ENCODE data around the gene FTCDNL1. TPM values are rescaled to one million over a fixed set of nuclear protein-coding genes. Genes with fewer than 3 reads are reported as not detected.

The FTCDNL1 gene
- total RNA-seq, 2 donors from 2014 or later, result 2.6 TPM

- Histone ChIP-seq H3K27me3 (no peaks in the 10 kb centered on the region), H3K36me3 (replicated peaks in 1 of 2; ENCODE audit: insufficient read depth in 1 of 2, low read depth in 2 of 2) (no peaks in the 10 kb centered on the region), H3K4me1 (no peaks in the 10 kb centered on the region), H3K27ac (no peak overlapping the region), H3K4me3 (no peak overlapping the region), H3K9me3 (no peaks in the 10 kb centered on the region)
- WGBS, 2 donors, result 91 to 94% methylated on average over 1 of the region's 1 CpG
- no peak for ATAC-seq
- TF ChIP-seq CTCF (IDR thresholded peaks at IDR 0.05), result no peak
- TF ChIP-seq POLR2A (IDR thresholded peaks at IDR 0.05), result no peak
- intact Hi-C loops (cut with DNase I), result no loop called here
- DNase-seq, result no peak
Observed at GRCh38 chr2:199777315-199777714, 73.7 kb downstream of the FTCDNL1 start.

GRCh38 chr2:199775267-199775666 is 75.7 kb downstream of the FTCDNL1 start:
- DNase-seq (no peak), ATAC-seq (no peak)
- H3K27me3 ChIP-seq, result no peaks in the 10 kb centered on the region
- no peak overlapping the region for H3K4me3 ChIP-seq
- no peak for TF ChIP-seq CTCF (IDR thresholded peaks at IDR 0.05)
- no peak for TF ChIP-seq POLR2A (IDR thresholded peaks at IDR 0.05)
- no peaks in the 10 kb centered on the region for H3K4me1 ChIP-seq
- no peaks in the 10 kb centered on the region for H3K9me3 ChIP-seq
- H3K36me3 ChIP-seq (replicated peaks in 1 of 2; ENCODE audit: insufficient read depth in 1 of 2, low read depth in 2 of 2), result no peaks in the 10 kb centered on the region
- intact Hi-C loops (cut with DNase I), result no loop called here
- 79 to 82% methylated on average over 3 of the region's 3 CpGs for WGBS, 2 donors
- no peak overlapping the region for H3K27ac ChIP-seq

GRCh38 chr2:199772035-199772976 is 78.7 kb downstream of the FTCDNL1 start:
- Histone ChIP-seq H3K27me3 (no peaks in the 10 kb centered on the region), H3K9me3 (no peaks in the 10 kb centered on the region), H3K4me1 (no peaks in the 10 kb centered on the region), H3K36me3 (replicated peaks in 1 of 2; ENCODE audit: insufficient read depth in 1 of 2, low read depth in 2 of 2) (no peaks in the 10 kb centered on the region), H3K4me3 (no peak overlapping the region), H3K27ac (no peak overlapping the region)
- intact Hi-C loops (cut with DNase I), result no loop called here
- TF ChIP-seq POLR2A (IDR thresholded peaks at IDR 0.05) (no peak), CTCF (IDR thresholded peaks at IDR 0.05) (no peak)
- ATAC-seq, result no peak
- 67 to 79% methylated on average over 12 of the region's 12 CpGs for WGBS, 2 donors
- DNase-seq, result no peak

- no peak for ATAC-seq
- intact Hi-C loops (cut with DNase I), result no loop called here
- no peak for DNase-seq
- Histone ChIP-seq H3K4me3 (no peak overlapping the region), H3K27ac (no peak overlapping the region), H3K9me3 (no peaks in the 10 kb centered on the region), H3K4me1 (no peaks in the 10 kb centered on the region), H3K27me3 (no peaks in the 10 kb centered on the region), H3K36me3 (replicated peaks in 1 of 2; ENCODE audit: insufficient read depth in 1 of 2, low read depth in 2 of 2) (no peaks in the 10 kb centered on the region)
- 69 to 79% methylated on average over 2 of the region's 2 CpGs for WGBS, 2 donors
- no peak for TF ChIP-seq CTCF (IDR thresholded peaks at IDR 0.05)
- no peak for TF ChIP-seq POLR2A (IDR thresholded peaks at IDR 0.05)
Observed at GRCh38 chr2:199770716-199771115, 80.3 kb downstream of the FTCDNL1 start.

- H3K9me3 ChIP-seq, result no peaks in the 10 kb centered on the region
- H3K36me3 ChIP-seq (replicated peaks in 1 of 2; ENCODE audit: insufficient read depth in 1 of 2, low read depth in 2 of 2), result no peaks in the 10 kb centered on the region
- H3K4me3 ChIP-seq, result no peak overlapping the region
- H3K4me1 ChIP-seq, result no peaks in the 10 kb centered on the region
- 70 to 88% methylated on average over 5 of the region's 5 CpGs for WGBS, 2 donors
- intact Hi-C loops (cut with DNase I), result no loop called here
- no peaks in the 10 kb centered on the region for H3K27me3 ChIP-seq
- TF ChIP-seq POLR2A (IDR thresholded peaks at IDR 0.05) (no peak), CTCF (IDR thresholded peaks at IDR 0.05) (no peak)
- DNase-seq (no peak), ATAC-seq (no peak)
- H3K27ac ChIP-seq, result no peak overlapping the region
Observed at GRCh38 chr2:199765646-199766045, 85.3 kb downstream of the FTCDNL1 start.

Measured in body of pancreas (tissue), 4 donors.